CD4-positive, CD25-positive, alpha-beta regulatory T cell (primary cell): Measurements from ENCODE around the gene MRPL12. TPM values are rescaled to one million over a fixed set of nuclear protein-coding genes. Genes with fewer than 3 reads are reported as not detected.

Experiments
- ATAC-seq, 2 donors: fragments of 150-1000 bp; cut with Tn5 transposase; one replicate each; pipeline ENCODE4 v1.10.0; 2021; ENCODE audit warnings: low read depth in 2 of 2, moderate number of reproducible peaks in 2 of 2, moderate library complexity in 1 of 2
- DNase-seq, 3 donors: peaks; one replicate each; pipeline versions ENCODE4 v3.0.0 to v3.0.0-alpha.2; 2012 to 2022; ENCODE audit warnings: mixed read lengths in 1 of 3
- H3K27ac ChIP-seq: one replicate; pipeline ENCODE4 v1.7.0; 2013; ENCODE audit warnings: mild to moderate bottlenecking, low read length; ENCODE audit not compliant: insufficient read depth, poor library complexity, severe bottlenecking
- H3K27me3 ChIP-seq: one replicate; pipeline ENCODE4 v1.7.0; 2013; ENCODE audit warnings: low read length; ENCODE audit not compliant: control insufficient read depth, insufficient read depth
- H3K36me3 ChIP-seq: one replicate; pipeline ENCODE4 v1.7.0; 2013; ENCODE audit warnings: mild to moderate bottlenecking, low read length, moderate library complexity; ENCODE audit not compliant: control insufficient read depth, insufficient read depth
- H3K4me1 ChIP-seq: 2 replicates; pipeline ENCODE4 v1.7.0; 2013; ENCODE audit warnings: mild to moderate bottlenecking, low read length; ENCODE audit not compliant: insufficient read depth, control insufficient read depth, poor library complexity, severe bottlenecking
- H3K4me3 ChIP-seq: one replicate; pipeline ENCODE4 v1.7.0; 2013; ENCODE audit warnings: low read depth, mild to moderate bottlenecking, low read length, moderate library complexity
- H3K9me3 ChIP-seq, 2 experiments: 1 replicate in 1 of 2; 2 replicates in 1 of 2; pipeline ENCODE4 v1.7.0; 2013; ENCODE audit warnings: low read length in 2 of 2, mild to moderate bottlenecking in 1 of 2, moderate library complexity in 1 of 2; ENCODE audit not compliant: control insufficient read depth in 2 of 2
- H3K27ac Mint-ChIP-seq, 3 donors: one replicate each; pipeline ENCODE4 v1.8.0; 2020 to 2022; ENCODE audit warnings: mild to moderate bottlenecking in 3 of 3, mixed read lengths in 3 of 3, moderate library complexity in 2 of 3
- H3K27me3 Mint-ChIP-seq: one replicate; pipeline ENCODE4 v1.8.0; 2022; ENCODE audit warnings: mild to moderate bottlenecking, mixed read lengths
- H3K36me3 Mint-ChIP-seq: one replicate; pipeline ENCODE4 v1.8.0; 2020; ENCODE audit warnings: mixed read lengths
- H3K4me1 Mint-ChIP-seq, 4 donors: one replicate each; pipeline ENCODE4 v1.8.0; 2020 to 2022; ENCODE audit warnings: mixed read lengths in 4 of 4, mild to moderate bottlenecking in 1 of 4
- H3K4me3 Mint-ChIP-seq, 4 donors: one replicate each; pipeline ENCODE4 v1.8.0; 2020 to 2022; ENCODE audit warnings: mild to moderate bottlenecking in 4 of 4, mixed read lengths in 4 of 4, moderate library complexity in 3 of 4
- H3K9me3 Mint-ChIP-seq, 7 donors: one replicate each; pipeline ENCODE4 v1.8.0; 2020 to 2022; ENCODE audit warnings: mixed read lengths in 7 of 7, mild to moderate bottlenecking in 3 of 7, moderate library complexity in 2 of 7
- polyA plus RNA-seq, 4 donors: library from polyadenylated mRNA; unstranded; fragments of 300-500 nt; fragmentation: Illumina TruSeq; gene quantifications; one replicate each; pipeline ENCODE4 v1.2.3, GENCODE V29; 2021
- total RNA-seq: library from RNA; stranded (reverse); gene quantifications from one replicate; pipeline ENCODE4 v1.2.3, GENCODE V29; 2022

MRPL12 gene
- total and polyA plus RNA-seq, 5 donors from 2014 or later, result 18.5 to 49.2 (median 45.4) TPM

- no peak overlapping the region for H3K27ac Mint-ChIP-seq
Measured at GRCh38 chr17:81725439-81725838, 22.3 kb downstream of the MRPL12 start.

GRCh38 chr17:81726004-81726403 lies 22.8 kb downstream of the MRPL12 start:
- Histone ChIP-seq H3K4me1 (no peaks in the 10 kb centered on the region), H3K9me3 (no peaks in the 10 kb centered on the region), H3K4me3 (no peak overlapping the region), H3K27me3 (no peaks in the 10 kb centered on the region), H3K27ac (no peak overlapping the region), H3K36me3 (no peaks in the 10 kb centered on the region)
- DNase-seq (no peak), ATAC-seq (no peak)
- no peaks in the 10 kb centered on the region for H3K4me1 Mint-ChIP-seq
- H3K36me3 Mint-ChIP-seq, result no peaks in the 10 kb centered on the region
- H3K9me3 Mint-ChIP-seq, result peaks cover 0 to 1% (median 0%) of the 10 kb centered on the region in 7 donors
- H3K27me3 Mint-ChIP-seq, result peaks cover 14% of the 10 kb centered on the region
- no peak overlapping the region for H3K4me3 Mint-ChIP-seq
- H3K27ac Mint-ChIP-seq, result peak overlapping the region in 1 of 3 donors; percentile 66

More at GRCh38 chr17:81725439-81725838, 22.3 kb downstream of the MRPL12 start:
- Histone ChIP-seq H3K27ac (no peak overlapping the region), H3K4me1 (no peaks in the 10 kb centered on the region), H3K36me3 (no peaks in the 10 kb centered on the region), H3K9me3 (no peaks in the 10 kb centered on the region), H3K4me3 (no peak overlapping the region), H3K27me3 (no peaks in the 10 kb centered on the region)
- peaks cover 0 to 3% (median 0%) of the 10 kb centered on the region in 7 donors for H3K9me3 Mint-ChIP-seq
- peaks cover 14% of the 10 kb centered on the region for H3K27me3 Mint-ChIP-seq
- H3K36me3 Mint-ChIP-seq, result no peaks in the 10 kb centered on the region
- no peak for DNase-seq
- H3K4me1 Mint-ChIP-seq, result no peaks in the 10 kb centered on the region
- H3K4me3 Mint-ChIP-seq, result no peak overlapping the region
- no peak for ATAC-seq

- Mint-ChIP-seq H3K27me3 (peaks cover 17% of the 10 kb centered on the region), H3K4me3 (no peak overlapping the region), H3K36me3 (no peaks in the 10 kb centered on the region), H3K27ac (peak overlapping the region in 1 of 3 donors; percentile 9), H3K4me1 (no peaks in the 10 kb centered on the region), H3K9me3 (peaks cover 0 to 1% (median 0%) of the 10 kb centered on the region in 7 donors)
- no peaks in the 10 kb centered on the region for H3K4me1 ChIP-seq
- H3K27ac ChIP-seq, result no peak overlapping the region
- DNase-seq (no peak), ATAC-seq (no peak)
- no peak overlapping the region for H3K4me3 ChIP-seq
- no peaks in the 10 kb centered on the region for H3K9me3 ChIP-seq
- no peaks in the 10 kb centered on the region for H3K27me3 ChIP-seq
- no peaks in the 10 kb centered on the region for H3K36me3 ChIP-seq
Measured at GRCh38 chr17:81727324-81728031, 24.3 kb downstream of the MRPL12 start.

- Histone ChIP-seq H3K36me3 (no peaks in the 10 kb centered on the region), H3K27ac (no peak overlapping the region), H3K4me1 (peaks cover 4% of the 10 kb centered on the region), H3K9me3 (no peaks in the 10 kb centered on the region), H3K27me3 (no peaks in the 10 kb centered on the region), H3K4me3 (no peak overlapping the region)
- Mint-ChIP-seq H3K4me1 (peaks cover 0 to 10% (median 2%) of the 10 kb centered on the region in 4 donors), H3K27ac (peak overlapping the region in 1 of 3 donors; percentile 56), H3K36me3 (no peaks in the 10 kb centered on the region), H3K27me3 (peaks cover 29% of the 10 kb centered on the region), H3K9me3 (no peaks in the 10 kb centered on the region), H3K4me3 (no peak overlapping the region)
- peak in 2 of 3 donors; percentile 45 to 58 for DNase-seq
- ATAC-seq, result peak; percentile 61 to 74
Measured at GRCh38 chr17:81733507-81734404, 30.6 kb downstream of the MRPL12 start.

- peaks cover 0 to 10% (median 2%) of the 10 kb centered on the region in 4 donors for H3K4me1 Mint-ChIP-seq
- H3K27me3 ChIP-seq, result no peaks in the 10 kb centered on the region
Measured at GRCh38 chr17:81734405-81735263, 31.5 kb downstream of the MRPL12 start.

GRCh38 chr17:81735264-81736102 lies 32.3 kb downstream of the MRPL12 start:
- no peak for DNase-seq
- Mint-ChIP-seq H3K4me3 (peak overlapping the region in 1 of 4 donors; percentile 41), H3K27me3 (peaks cover 34% of the 10 kb centered on the region), H3K4me1 (peaks cover 0 to 10% (median 2%) of the 10 kb centered on the region in 4 donors), H3K36me3 (no peaks in the 10 kb centered on the region), H3K9me3 (no peaks in the 10 kb centered on the region), H3K27ac (peak overlapping the region in 1 of 3 donors; percentile 67)
- ATAC-seq, result peak in 1 of 2 donors; percentile 48
- H3K4me3 ChIP-seq, result no peak overlapping the region
- no peaks in the 10 kb centered on the region for H3K27me3 ChIP-seq
- no peaks in the 10 kb centered on the region for H3K36me3 ChIP-seq
- H3K9me3 ChIP-seq, result no peaks in the 10 kb centered on the region
- H3K4me1 ChIP-seq, result peaks cover 4% of the 10 kb centered on the region
- no peak overlapping the region for H3K27ac ChIP-seq

More at GRCh38 chr17:81734405-81735263, 31.5 kb downstream of the MRPL12 start:
- Histone ChIP-seq H3K9me3 (no peaks in the 10 kb centered on the region), H3K4me3 (no peak overlapping the region), H3K36me3 (no peaks in the 10 kb centered on the region), H3K4me1 (peaks cover 4% of the 10 kb centered on the region), H3K27ac (no peak overlapping the region)
- H3K27me3 Mint-ChIP-seq, result peaks cover 34% of the 10 kb centered on the region
- H3K9me3 Mint-ChIP-seq, result no peaks in the 10 kb centered on the region
- ATAC-seq, result no peak
- no peaks in the 10 kb centered on the region for H3K36me3 Mint-ChIP-seq
- no peak for DNase-seq
- no peak overlapping the region for H3K4me3 Mint-ChIP-seq
- H3K27ac Mint-ChIP-seq, result no peak overlapping the region
